GM19238 (cell line): ENCODE measurements around the gene OLIG1.

Experiments
- DNase-seq: peaks from one replicate; pipeline ENCODE4 v3.0.0; 2011; ENCODE audit warnings: low spot score; ENCODE audit not compliant: insufficient read length

Gene OLIG1, protein sequence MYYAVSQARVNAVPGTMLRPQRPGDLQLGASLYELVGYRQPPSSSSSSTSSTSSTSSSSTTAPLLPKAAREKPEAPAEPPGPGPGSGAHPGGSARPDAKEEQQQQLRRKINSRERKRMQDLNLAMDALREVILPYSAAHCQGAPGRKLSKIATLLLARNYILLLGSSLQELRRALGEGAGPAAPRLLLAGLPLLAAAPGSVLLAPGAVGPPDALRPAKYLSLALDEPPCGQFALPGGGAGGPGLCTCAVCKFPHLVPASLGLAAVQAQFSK

GRCh38 chr21:33069994-33070743 is at the start of gene OLIG1:
OLIG1 (plus strand) TSS chr21:33070141; CDS start chr21:33070247, 106 bp downstream.
- DNase-seq = no peak

- DNase-seq = no peak
Observed at GRCh38 chr21:33020558-33021100, 49.3 kb upstream of the OLIG1 start.

DNA sequence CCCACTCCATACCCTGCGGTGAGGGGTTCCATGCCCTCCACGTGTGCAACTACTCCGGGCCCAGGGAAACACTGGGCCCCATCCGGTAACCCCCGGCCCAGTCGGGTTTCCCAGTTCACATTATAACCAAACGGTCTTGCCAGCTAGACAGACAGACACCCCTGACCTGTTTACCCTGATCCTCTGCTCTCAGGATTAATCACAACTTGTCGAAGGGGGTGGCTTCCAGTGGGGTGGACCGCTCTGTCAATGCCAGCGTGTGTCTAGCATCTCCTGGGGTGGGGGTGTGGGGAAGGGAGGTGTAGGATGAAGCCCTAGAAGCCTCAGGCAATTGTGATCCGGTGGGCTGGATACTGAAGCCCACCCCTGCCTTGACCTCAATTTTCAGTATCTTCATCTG is 48.8 kb upstream of the OLIG1 start:
- no peak for DNase-seq

GRCh38 chr21:33021667-33022066 is 48.3 kb upstream of the OLIG1 start:
- DNase-seq = no peak

DNA sequence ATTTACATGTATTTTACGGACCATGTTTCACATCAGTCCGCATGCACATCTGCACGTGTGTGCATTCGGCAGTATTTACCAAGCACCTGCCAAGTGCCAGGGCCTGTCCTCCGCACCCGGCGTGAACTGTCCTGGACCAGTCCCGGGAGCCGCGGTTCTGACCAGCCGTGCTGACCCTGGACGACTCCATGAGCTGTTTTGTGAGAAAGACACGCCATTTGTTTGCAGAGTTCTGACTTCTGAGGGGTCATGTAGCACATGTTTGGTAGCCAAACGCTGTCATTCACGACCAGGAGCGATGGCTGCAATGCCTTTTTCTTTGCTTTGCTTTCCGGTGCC is 47.5 kb upstream of the OLIG1 start:
- DNase-seq = no peak

DNA sequence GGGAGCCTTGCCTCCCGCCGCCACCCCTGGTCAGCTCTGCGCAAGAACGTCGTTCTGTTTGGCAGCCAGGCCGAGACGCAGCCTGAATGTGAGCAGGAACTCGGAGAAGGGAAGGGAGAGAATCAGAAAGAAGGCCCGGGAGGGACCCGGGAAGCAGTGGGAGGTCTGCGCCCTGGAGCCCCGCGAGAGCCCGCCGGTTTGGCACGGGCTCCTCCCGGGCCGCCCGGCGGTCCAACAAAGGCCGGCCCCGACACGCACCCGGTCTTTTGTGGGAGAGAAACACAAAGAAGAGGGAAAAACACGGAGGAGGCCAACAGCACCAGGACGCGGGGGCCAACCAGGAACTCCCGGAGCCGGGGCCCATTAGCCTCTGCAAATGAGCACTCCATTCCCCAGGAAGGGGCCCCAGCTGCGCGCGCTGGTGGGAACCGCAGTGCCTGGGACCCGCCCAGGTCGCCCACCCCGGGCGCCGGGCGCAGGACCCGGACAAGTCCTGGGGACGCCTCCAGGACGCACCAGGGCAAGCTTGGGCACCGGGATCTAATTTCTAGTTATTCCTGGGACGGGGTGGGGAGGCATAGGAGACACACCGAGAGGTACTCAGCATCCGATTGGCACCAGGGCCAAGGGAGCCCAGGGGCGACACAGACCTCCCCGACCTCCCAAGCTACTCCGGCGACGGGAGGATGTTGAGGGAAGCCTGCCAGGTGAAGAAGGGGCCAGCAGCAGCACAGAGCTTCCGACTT is 46.9 kb upstream of the OLIG1 start:
- no peak for DNase-seq

- no peak for DNase-seq
Observed at GRCh38 chr21:33023574-33024200, 46.3 kb upstream of the OLIG1 start.

DNA sequence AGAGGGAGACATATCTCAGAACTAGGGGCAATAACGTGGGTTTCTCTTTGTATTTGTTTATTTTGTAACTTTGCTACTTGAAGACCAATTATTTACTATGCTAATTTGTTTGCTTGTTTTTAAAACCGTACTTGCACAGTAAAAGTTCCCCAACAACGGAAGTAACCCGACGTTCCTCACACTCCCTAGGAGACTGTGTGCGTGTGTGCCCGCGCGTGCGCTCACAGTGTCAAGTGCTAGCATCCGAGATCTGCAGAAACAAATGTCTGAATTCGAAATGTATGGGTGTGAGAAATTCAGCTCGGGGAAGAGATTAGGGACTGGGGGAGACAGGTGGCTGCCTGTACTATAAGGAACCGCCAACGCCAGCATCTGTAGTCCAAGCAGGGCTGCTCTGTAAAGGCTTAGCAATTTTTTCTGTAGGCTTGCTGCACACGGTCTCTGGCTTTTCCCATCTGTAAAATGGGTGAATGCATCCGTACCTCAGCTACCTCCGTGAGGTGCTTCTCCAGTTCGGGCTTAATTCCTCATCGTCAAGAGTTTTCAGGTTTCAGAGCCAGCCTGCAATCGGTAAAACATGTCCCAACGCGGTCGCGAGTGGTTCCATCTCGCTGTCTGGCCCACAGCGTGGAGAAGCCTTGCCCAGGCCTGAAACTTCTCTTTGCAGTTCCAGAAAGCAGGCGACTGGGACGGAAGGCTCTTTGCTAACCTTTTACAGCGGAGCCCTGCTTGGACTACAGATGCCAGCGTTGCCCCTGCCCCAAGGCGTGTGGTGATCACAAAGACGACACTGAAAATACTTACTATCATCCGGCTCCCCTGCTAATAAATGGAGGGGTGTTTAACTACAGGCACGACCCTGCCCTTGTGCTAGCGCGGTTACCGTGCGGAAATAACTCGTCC is 45.5 kb upstream of the OLIG1 start:
- no peak for DNase-seq

GRCh38 chr21:33025106-33025488 is 44.8 kb upstream of the OLIG1 start:
- no peak for DNase-seq

GRCh38 chr21:33025489-33026442 is 44.2 kb upstream of the OLIG1 start, which contains the start of gene OLIG2:
OLIG2 (plus strand) TSS chr21:33025935; CDS start chr21:33026863, 928 bp downstream.
- no peak for DNase-seq

DNA sequence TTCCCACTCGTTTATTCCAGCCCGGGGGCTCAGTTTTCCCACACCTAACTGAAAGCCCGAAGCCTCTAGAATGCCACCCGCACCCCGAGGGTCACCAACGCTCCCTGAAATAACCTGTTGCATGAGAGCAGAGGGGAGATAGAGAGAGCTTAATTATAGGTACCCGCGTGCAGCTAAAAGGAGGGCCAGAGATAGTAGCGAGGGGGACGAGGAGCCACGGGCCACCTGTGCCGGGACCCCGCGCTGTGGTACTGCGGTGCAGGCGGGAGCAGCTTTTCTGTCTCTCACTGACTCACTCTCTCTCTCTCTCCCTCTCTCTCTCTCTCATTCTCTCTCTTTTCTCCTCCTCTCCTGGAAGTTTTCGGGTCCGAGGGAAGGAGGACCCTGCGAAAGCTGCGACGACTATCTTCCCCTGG is 43.5 kb upstream of the OLIG1 start:
- no peak for DNase-seq

DNA sequence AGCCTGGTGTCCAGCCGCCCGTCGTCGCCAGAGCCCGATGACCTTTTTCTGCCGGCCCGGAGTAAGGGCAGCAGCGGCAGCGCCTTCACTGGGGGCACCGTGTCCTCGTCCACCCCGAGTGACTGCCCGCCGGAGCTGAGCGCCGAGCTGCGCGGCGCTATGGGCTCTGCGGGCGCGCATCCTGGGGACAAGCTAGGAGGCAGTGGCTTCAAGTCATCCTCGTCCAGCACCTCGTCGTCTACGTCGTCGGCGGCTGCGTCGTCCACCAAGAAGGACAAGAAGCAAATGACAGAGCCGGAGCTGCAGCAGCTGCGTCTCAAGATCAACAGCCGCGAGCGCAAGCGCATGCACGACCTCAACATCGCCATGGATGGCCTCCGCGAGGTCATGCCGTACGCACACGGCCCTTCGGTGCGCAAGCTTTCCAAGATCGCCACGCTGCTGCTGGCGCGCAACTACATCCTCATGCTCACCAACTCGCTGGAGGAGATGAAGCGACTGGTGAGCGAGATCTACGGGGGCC is 43.0 kb upstream of the OLIG1 start:
- no peak for DNase-seq

DNA sequence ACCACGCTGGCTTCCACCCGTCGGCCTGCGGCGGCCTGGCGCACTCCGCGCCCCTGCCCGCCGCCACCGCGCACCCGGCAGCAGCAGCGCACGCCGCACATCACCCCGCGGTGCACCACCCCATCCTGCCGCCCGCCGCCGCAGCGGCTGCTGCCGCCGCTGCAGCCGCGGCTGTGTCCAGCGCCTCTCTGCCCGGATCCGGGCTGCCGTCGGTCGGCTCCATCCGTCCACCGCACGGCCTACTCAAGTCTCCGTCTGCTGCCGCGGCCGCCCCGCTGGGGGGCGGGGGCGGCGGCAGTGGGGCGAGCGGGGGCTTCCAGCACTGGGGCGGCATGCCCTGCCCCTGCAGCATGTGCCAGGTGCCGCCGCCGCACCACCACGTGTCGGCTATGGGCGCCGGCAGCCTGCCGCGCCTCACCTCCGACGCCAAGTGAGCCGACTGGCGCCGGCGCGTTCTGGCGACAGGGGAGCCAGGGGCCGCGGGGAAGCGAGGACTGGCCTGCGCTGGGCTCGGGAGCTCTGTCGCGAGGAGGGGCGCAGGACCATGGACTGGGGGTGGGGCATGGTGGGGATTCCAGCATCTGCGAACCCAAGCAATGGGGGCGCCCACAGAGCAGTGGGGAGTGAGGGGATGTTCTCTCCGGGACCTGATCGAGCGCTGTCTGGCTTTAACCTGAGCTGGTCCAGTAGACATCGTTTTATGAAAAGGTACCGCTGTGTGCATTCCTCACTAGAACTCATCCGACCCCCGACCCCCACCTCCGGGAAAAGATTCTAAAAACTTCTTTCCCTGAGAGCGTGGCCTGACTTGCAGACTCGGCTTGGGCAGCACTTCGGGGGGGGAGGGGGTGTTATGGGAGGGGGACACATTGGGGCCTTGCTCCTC is 42.3 kb upstream of the OLIG1 start:
- no peak for DNase-seq

GRCh38 chr21:33028287-33028670 is 41.7 kb upstream of the OLIG1 start:
- DNase-seq = no peak

DNA sequence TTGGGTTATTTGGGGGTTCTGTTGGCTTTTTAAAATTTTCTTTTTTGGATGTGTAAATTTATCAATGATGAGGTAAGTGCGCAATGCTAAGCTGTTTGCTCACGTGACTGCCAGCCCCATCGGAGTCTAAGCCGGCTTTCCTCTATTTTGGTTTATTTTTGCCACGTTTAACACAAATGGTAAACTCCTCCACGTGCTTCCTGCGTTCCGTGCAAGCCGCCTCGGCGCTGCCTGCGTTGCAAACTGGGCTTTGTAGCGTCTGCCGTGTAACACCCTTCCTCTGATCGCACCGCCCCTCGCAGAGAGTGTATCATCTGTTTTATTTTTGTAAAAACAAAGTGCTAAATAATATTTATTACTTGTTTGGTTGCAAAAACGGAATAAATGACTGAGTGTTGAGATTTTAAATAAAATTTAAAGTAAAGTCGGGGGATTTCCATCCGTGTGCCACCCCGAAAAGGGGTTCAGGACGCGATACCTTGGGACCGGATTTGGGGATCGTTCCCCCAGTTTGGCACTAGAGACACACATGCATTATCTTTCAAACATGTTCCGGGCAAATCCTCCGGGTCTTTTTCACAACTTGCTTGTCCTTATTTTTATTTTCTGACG is 41.1 kb upstream of the OLIG1 start:
- no peak for DNase-seq

DNA sequence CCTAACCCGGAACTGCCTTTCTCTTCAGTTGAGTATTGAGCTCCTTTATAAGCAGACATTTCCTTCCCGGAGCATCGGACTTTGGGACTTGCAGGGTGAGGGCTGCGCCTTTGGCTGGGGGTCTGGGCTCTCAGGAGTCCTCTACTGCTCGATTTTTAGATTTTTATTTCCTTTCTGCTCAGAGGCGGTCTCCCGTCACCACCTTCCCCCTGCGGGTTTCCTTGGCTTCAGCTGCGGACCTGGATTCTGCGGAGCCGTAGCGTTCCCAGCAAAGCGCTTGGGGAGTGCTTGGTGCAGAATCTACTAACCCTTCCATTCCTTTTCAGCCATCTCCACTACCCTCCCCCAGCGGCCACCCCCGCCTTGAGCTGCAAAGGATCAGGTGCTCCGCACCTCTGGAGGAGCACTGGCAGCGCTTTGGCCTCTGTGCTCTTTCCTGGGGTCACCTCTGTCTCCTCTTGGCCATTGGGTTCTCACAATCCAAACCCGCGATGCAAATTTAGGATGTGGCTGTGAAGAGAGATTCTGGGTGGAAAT is 40.5 kb upstream of the OLIG1 start:
- no peak for DNase-seq

DNA sequence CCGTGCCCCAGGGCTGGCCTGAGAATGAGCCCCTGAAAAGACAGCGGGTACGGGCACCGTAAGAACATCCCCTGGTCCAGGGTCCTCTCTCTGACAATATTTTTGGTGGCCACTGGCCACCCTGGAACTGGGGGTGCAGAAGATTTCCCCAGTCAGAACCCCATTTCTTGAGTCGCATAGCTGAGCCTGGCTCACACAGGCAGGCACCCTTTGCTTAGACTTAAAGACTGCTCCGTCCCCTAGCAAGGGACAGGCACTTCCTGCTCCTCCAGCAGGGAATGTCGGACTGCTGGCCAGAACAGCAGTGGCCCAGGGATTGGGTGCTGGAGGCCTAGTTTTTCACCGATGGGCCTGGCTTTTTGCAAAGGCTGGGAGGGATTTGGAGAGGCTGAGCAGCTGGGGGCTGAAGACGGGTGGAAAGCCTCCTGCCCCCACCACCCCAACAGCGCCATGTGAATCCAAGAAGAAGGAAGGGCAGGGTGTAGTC is 39.9 kb upstream of the OLIG1 start:
- DNase-seq = no peak
